AG04450 (cell line): ENCODE data around the gene PDE7B. TPM values are rescaled to one million over a fixed set of nuclear protein-coding genes. Genes with fewer than 3 reads are reported as not detected.
A peak's percentile ranks its signal among the peaks of the same experiment; 100 is the strongest.

Experiments
- CTCF ChIA-PET: fragments of 300-600, 350-600 bp; formaldehyde crosslinking; extraction: SDS; loops from one replicate; lab custom pipeline; 2022; ENCODE audit warnings: antibody characterized with exemption, inconsistent platforms; lab: Charles Lee
- POLR2A ChIA-PET: fragments of 350-600 bp; formaldehyde crosslinking; extraction: SDS; loops from one replicate; lab custom pipeline; 2021; ENCODE audit warnings: antibody characterized with exemption, inconsistent platforms; lab: Yijun Ruan, JAX
- DNase-seq: peaks from one replicate; pipeline ENCODE4 v3.0.0-alpha.2; 2011; ENCODE audit warnings: low read depth, low spot score
- H3K27ac ChIP-seq: one replicate; pipeline ENCODE4 v1.5.1; 2012; ENCODE audit warnings: low read depth, low read length, control low read depth
- H3K27me3 ChIP-seq: one replicate; pipeline ENCODE4 v1.6.0; 2012; ENCODE audit warnings: low read length; ENCODE audit not compliant: control insufficient read depth, insufficient read depth
- H3K4me3 ChIP-seq: 2 replicates; pipeline ENCODE4 v1.5.1; 2011; ENCODE audit warnings: mild to moderate bottlenecking, low read depth, low read length, control low read depth
- H3K9me3 ChIP-seq: 2 replicates; pipeline ENCODE4 v1.5.1; 2012; ENCODE audit warnings: low read length; ENCODE audit not compliant: control insufficient read depth, insufficient read depth
- polyA plus RNA-seq: library from polyadenylated mRNA; depleted of rRNA; stranded (reverse); fragments of >200 nt; gene quantifications from 2 replicates; pipeline ENCODE4 v1.2.3, GENCODE V29; 2011
- TF ChIP-seq, protein P1 (sequence below): IDR thresholded peaks from 2 replicates; pipeline ENCODE4 v1.5.1; 2011; ENCODE audit warnings: low read depth, low read length, control low read depth, inconsistent platforms

Gene PDE7B
- polyA plus RNA-seq, 1 experiment, result 17.4 TPM

DNA sequence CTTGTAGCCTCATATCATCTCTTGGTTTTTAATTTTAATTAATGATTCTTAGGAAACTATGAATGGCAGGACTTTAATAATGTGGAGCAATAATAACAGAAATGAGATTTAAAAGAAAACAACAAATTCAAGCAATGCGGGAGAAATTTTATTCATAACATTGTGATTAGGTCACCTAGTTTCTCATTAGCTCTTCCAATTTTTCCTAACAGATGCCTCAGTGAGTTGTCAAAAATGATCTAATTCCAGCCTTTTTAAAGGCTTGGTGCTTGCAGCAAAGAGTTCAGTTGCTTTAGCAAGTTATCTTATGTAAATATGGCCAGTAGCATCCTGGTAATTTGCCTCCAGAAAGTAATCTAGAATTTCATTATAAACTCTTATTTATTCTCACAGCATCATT, 20.4 kb downstream of the PDE7B start:
- CTCF ChIA-PET, result interaction anchor here (2.7 kb wide), 1 partner anchor 355 kb away, joined by 9 read pairs; no protein-coding TSS in a partner anchor
- Histone ChIP-seq H3K27me3 (no peaks in the 10 kb centered on the region), H3K4me3 (no peak overlapping the region), H3K27ac (no peak overlapping the region), H3K9me3 (no peaks in the 10 kb centered on the region)
- POLR2A ChIA-PET, result no interaction called here
- DNase-seq, result no peak
- TF ChIP-seq, protein P1, sequence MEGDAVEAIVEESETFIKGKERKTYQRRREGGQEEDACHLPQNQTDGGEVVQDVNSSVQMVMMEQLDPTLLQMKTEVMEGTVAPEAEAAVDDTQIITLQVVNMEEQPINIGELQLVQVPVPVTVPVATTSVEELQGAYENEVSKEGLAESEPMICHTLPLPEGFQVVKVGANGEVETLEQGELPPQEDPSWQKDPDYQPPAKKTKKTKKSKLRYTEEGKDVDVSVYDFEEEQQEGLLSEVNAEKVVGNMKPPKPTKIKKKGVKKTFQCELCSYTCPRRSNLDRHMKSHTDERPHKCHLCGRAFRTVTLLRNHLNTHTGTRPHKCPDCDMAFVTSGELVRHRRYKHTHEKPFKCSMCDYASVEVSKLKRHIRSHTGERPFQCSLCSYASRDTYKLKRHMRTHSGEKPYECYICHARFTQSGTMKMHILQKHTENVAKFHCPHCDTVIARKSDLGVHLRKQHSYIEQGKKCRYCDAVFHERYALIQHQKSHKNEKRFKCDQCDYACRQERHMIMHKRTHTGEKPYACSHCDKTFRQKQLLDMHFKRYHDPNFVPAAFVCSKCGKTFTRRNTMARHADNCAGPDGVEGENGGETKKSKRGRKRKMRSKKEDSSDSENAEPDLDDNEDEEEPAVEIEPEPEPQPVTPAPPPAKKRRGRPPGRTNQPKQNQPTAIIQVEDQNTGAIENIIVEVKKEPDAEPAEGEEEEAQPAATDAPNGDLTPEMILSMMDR, result no peak

DNA sequence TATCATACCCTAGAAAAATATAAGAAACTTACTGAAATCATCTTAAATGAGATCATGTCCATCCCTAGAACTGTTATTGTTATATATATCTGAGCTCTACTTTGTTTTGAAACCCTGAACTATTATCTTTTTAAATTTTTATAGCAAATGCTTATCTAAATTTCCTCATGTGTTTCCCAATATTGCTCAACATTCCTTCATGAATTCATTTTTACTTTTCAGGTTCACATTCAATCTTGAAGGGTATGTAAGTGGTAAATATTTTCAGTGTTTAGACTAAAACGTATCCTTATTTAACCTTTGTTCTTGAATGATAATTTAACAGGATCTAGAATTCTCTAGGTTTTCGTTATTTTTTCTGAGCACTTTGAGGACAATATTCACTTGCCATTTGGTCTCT, 23.9 kb downstream of the PDE7B start:
- ChIA-PET CTCF (no interaction called here), POLR2A (no interaction called here)
- TF ChIP-seq, protein P1, result no peak
- H3K4me3 ChIP-seq, result no peak overlapping the region
- no peak for DNase-seq
- H3K27ac ChIP-seq, result no peak overlapping the region
- H3K9me3 ChIP-seq, result no peaks in the 10 kb centered on the region
- no peaks in the 10 kb centered on the region for H3K27me3 ChIP-seq

DNA sequence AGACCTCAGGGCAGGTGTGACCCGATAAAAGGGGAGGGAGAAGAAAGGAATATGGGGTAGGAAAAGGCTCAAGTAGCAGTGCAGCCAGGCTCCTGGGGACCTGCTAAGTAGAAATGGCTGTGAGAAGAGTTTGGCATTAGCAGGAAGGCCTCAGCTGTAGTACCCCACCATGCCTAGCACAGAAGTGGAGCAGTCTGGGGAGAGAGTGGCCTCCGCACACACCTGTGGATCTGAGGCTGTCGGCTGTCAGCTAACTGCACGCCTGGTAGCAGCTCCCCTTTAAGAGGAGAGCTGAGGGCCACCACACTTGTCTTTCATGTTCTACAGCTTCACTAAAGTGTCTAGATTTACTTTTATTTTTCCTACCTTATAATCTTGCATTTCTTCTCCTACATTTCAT, 24.6 kb downstream of the PDE7B start:
- POLR2A ChIA-PET, result no interaction called here
- DNase-seq, result no peak

DNA sequence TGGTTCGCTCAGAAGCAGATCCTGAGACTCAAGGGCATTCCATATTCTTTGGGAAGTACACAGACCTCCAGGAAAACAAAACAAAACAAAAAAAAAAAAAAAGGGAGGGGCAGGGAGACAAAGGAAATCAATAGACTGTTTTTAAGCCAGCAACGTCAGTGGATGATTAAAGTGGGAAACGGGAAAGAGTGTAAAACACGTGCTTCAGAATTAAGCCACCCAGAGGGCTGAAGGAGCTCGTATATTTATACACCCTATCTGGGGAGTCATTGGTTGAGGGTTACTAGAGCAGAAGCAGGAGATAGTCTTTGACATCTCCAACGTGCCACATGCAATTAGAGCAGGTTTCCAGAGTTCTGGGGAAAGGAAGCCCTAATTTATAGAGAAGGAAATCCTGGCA, 26.2 kb downstream of the PDE7B start:
- TF ChIP-seq, protein P1, result no peak
- no peak overlapping the region for H3K27ac ChIP-seq
- no peaks in the 10 kb centered on the region for H3K9me3 ChIP-seq
- ChIA-PET CTCF (no interaction called here), POLR2A (no interaction called here)
- no peaks in the 10 kb centered on the region for H3K27me3 ChIP-seq
- DNase-seq, result no peak
- H3K4me3 ChIP-seq, result no peak overlapping the region

More for the DNA sequence above, 24.6 kb downstream of the PDE7B start:
- Histone ChIP-seq H3K27ac (no peak overlapping the region), H3K9me3 (no peaks in the 10 kb centered on the region), H3K4me3 (no peak overlapping the region), H3K27me3 (no peaks in the 10 kb centered on the region)
- CTCF ChIA-PET, result no interaction called here
- TF ChIP-seq, protein P1, result no peak

DNA sequence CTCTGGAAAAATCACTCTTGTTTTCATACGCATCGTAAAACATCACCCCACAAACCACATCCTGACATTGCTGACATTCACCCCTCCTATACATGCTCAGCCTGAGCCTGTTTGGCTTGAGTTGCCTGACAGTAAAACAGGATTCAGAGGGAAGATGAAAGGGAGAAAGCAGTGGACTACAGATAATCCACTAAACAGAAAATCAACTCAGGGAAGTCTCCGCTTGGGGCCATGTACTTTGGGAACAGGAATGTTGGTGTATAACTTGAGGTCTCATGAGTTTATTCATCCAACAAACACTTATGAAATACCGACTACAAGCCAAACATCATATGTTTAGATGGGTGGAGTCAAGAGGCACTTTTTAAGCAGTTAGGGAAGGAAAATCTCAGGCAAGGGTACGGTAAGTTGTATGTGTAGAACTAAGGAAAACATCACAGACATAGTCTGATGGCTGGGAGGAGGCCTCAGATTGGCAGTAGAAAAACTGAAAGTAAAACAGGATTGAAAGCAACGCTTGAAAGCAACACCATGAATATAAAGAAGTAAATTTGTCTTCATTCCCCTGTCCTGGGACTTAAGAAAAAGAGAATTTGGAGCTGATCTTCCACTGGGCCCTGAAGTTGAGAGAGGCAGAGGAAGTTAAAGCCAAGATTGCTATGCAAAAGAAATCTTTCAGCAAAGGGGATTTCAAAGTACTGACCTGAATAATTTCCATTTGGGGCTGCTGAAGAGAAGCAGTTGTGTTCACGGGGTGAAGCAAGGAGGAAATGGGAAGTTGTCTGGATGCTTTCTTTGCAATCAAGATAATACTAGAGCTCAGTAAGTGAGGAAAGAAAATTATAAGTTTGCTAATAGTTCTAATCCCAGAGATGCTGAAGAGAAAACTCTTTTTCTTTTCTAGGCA, 28.8 kb downstream of the PDE7B start:
- Histone ChIP-seq H3K9me3 (no peaks in the 10 kb centered on the region), H3K27me3 (no peaks in the 10 kb centered on the region), H3K27ac (peak overlapping the region; percentile 49), H3K4me3 (peak overlapping the region; percentile 27)
- ChIA-PET POLR2A (no interaction called here), CTCF (interaction anchor here (1.7 kb wide), 1 partner anchor 346 kb away, joined by 5 read pairs; no protein-coding TSS in a partner anchor)
- no peak for DNase-seq
- TF ChIP-seq, protein P1, result no peak
